Body of pancreas (tissue), 4 donors: ENCODE results near the gene ATG2A. TPM values are rescaled to one million over a fixed set of nuclear protein-coding genes. Genes with fewer than 3 reads are reported as not detected.

Experiments used
- ATAC-seq: fragments of 150-250 bp; one replicate; pipeline ENCODE4 v1.9.1; 2016
- DNase-seq, 4 donors: peaks; one replicate each; pipeline ENCODE4 v3.0.0-alpha.2; 2019
- H3K27ac ChIP-seq, 4 donors: fragments of 200-600 bp; sonication (generic); 1 replicate in 3 of 4; 2 replicates in 1 of 4; pipeline versions ENCODE4 v1.5.1 to v1.6.1; 2016 to 2019; ENCODE audit warnings: mild to moderate bottlenecking in 1 of 4, mixed read lengths in 1 of 4, moderate library complexity in 1 of 4
- H3K27me3 ChIP-seq, 2 donors: fragments of 200-600 bp; sonication (generic); one replicate each; pipeline ENCODE4 v1.6.0; 2016; ENCODE audit warnings: mild to moderate bottlenecking in 1 of 2
- H3K36me3 ChIP-seq, 2 donors: fragments of 200-600 bp; sonication (generic); replicated peaks in 1 of 2; 2 replicates each; pipeline ENCODE4 v1.5.1; 2016; ENCODE audit warnings: low read depth in 2 of 2; ENCODE audit not compliant: insufficient read depth in 1 of 2
- H3K4me1 ChIP-seq: fragments of 200-600 bp; sonication (generic); one replicate; pipeline ENCODE4 v1.6.0; 2016
- H3K4me3 ChIP-seq, 2 donors: fragments of 200-600 bp; sonication (generic); 1 replicate in 1 of 2; 2 replicates in 1 of 2; pipeline ENCODE4 v1.5.1; 2016 to 2019
- H3K9me3 ChIP-seq, 3 donors: fragments of 200-600 bp; sonication (generic); 1 replicate in 2 of 3; 2 replicates in 1 of 3; pipeline ENCODE4 v1.5.1; 2016
- CTCF ChIP-seq, 7 experiments: fragments of 450-650 bp in 4 of 7; fragments of 200-600 bp in 3 of 7; sonication (generic) in 3 of 7; IDR thresholded peaks; one replicate each; pipeline ENCODE4 v1.5.1; 2016 to 2019; ENCODE audit warnings: antibody characterized with exemption in 7 of 7
- POLR2A ChIP-seq, 3 donors: fragments of 450-650 bp; IDR thresholded peaks; one replicate each; pipeline ENCODE4 v1.6.1; 2016; ENCODE audit warnings: antibody characterized with exemption in 3 of 3, mild to moderate bottlenecking in 2 of 3
- WGBS, 2 donors: methylation state at CpG; one replicate each; pipeline ENCODE4 v1.1.5; 2017; 5-methylcytosine and 5-hydroxymethylcytosine counted together
- intact Hi-C: fragments of 100-400 bp; cut with DNase I; formaldehyde crosslinking; loops from one replicate; pipeline ENCODE4 v1.15.1; 2023
- total RNA-seq, 2 donors: library from RNA; depleted of rRNA; stranded (reverse); fragments of >200 nt; gene quantifications; one replicate each; pipeline ENCODE4 v1.1.0, GENCODE V29; 2016

ATG2A gene
- total RNA-seq, 2 donors from 2014 or later: 16.3 to 34.3 TPM

DNA sequence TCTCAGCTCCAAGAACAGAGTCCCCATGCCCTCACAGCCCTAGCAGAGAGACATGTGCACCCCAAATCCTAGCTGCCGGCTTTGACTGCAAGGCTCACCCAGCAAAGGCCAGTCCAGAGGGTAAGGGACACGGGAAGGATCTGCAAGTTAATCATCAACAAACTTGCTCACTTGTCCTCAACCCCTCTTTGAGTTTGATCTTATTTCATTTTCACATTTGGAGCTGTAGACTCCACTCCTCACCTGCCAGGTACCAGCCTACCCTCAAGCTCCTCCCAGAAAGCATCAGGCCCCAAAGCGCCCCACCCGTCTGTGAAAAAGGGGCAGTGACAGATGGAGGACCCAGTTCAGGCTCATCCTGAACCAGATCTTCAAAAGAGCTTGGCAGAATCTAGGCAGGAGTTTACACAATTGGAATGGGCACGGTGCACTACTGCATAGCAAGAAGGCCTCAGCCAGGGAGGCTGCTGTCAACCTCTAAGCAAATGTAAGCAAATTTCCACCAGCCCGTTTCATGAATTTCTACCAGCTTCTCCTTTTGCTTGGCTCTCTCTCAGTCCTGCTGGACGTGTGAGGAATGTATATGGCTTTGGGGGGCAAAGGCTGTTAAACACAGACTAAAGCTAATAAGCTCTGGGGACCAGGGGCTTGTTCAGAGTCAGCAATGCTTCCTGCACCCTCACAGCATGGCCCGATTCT is 44.1 kb downstream of the ATG2A start:
- Histone ChIP-seq H3K4me3 (no peak overlapping the region), H3K27me3 (no peaks in the 10 kb centered on the region), H3K9me3 (no peaks in the 10 kb centered on the region), H3K4me1 (peaks cover 37% of the 10 kb centered on the region), H3K36me3 (no peaks in the 10 kb centered on the region), H3K27ac (no peak overlapping the region)
- 71 to 87% methylated on average over 6 to 8 of the region's 8 CpGs for WGBS, 2 donors
- no peak for ATAC-seq
- no peak for DNase-seq
- TF ChIP-seq POLR2A (IDR thresholded peaks at IDR 0.05): no peak
- no peak for TF ChIP-seq CTCF (IDR thresholded peaks at IDR 0.05)
- intact Hi-C loops: no loop called here

- Histone ChIP-seq H3K4me1 (peaks cover 23% of the 10 kb centered on the region), H3K27ac (no peak overlapping the region), H3K4me3 (no peak overlapping the region), H3K36me3 (no peaks in the 10 kb centered on the region), H3K27me3 (no peaks in the 10 kb centered on the region), H3K9me3 (no peaks in the 10 kb centered on the region)
- intact Hi-C loops: no loop called here
- ATAC-seq (no peak), DNase-seq (no peak)
- TF ChIP-seq POLR2A (IDR thresholded peaks at IDR 0.05) (no peak), CTCF (IDR thresholded peaks at IDR 0.05) (no peak)
- WGBS, 2 donors: 72 to 84% methylated on average over 3 of the region's 3 CpGs
Observed at GRCh38 chr11:64871492-64871891, 45.5 kb downstream of the ATG2A start.

DNA sequence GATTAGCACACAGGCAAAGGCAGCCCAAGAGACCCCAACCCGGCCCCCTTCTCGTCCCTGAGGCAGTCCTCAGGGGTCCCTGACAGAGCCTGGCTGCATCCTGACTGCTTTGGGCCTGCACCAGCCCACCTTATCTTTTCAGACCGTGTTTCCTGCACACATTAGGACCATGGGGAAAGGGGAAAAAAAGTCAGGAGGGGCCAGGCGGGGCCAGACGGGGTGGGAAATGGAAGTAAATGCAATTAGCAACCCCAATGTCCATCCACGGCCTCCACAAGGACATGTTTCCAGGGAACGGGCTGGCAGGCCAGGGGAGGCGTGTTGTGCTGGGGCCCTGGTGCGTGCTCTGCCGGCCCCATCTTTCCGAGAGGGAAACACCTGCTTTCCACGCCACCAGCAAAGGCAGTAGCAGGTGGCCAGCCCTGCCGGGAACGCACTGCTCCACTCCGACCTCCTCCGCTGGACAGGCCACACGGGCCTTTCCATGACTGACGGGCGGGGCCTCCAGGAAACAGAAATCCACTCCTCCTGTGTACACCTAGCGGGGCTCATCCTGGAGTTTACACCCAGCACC is 46.0 kb downstream of the ATG2A start:
- H3K4me1 ChIP-seq: peaks cover 17% of the 10 kb centered on the region
- TF ChIP-seq POLR2A (IDR thresholded peaks at IDR 0.05): no peak
- no peak for TF ChIP-seq CTCF (IDR thresholded peaks at IDR 0.05)
- 63 to 83% methylated on average over 17 to 20 of the region's 20 CpGs for WGBS, 2 donors
- no peak overlapping the region for H3K4me3 ChIP-seq
- peak overlapping the region in 2 of 4 donors; percentile 32 to 43 for H3K27ac ChIP-seq
- no peaks in the 10 kb centered on the region for H3K36me3 ChIP-seq
- peak; percentile 38 for ATAC-seq
- no peaks in the 10 kb centered on the region for H3K27me3 ChIP-seq
- intact Hi-C loops: no loop called here
- H3K9me3 ChIP-seq: no peaks in the 10 kb centered on the region
- peak in 3 of 4 donors; percentile 38 to 48 (median 48) for DNase-seq

DNA sequence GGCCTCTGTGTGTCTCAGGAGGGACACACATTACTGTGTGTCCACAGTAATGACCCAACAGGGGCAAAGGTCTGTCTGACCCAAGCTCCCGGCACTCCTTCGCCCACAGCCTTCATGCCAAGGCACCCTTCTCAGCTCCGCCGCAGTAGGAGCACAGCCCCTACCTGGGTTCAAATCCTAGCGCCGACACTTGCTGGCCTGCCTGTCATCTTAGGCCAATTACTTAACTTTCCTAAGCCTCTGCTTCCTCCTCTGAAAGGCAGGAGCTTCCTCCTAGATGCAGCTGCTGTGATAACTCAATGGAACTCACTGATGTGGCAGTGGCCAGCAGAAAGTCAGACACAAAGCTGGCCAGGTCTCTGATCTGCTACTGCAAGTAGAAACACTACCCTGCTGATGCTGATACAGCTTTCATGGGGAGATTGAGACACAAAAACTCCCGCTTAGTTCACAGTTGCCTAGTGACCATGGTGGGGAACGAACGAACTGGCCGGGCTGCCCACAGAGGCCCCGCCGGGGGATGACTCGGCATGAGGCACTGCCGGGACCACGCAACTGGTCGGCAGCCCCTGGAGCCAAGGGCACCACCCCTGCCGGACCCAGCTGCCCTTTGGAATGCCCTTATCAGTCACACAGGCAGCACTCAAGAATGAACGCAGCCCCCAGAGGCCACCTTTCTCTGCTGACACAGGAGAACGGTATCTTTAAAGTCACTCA is 46.7 kb downstream of the ATG2A start:
- Histone ChIP-seq H3K4me1 (peaks cover 12% of the 10 kb centered on the region), H3K9me3 (no peaks in the 10 kb centered on the region), H3K36me3 (no peaks in the 10 kb centered on the region), H3K27me3 (no peaks in the 10 kb centered on the region), H3K27ac (peak overlapping the region in 2 of 4 donors; percentile 32 to 43), H3K4me3 (no peak overlapping the region)
- 50 to 70% methylated on average over 16 to 19 of the region's 19 CpGs for WGBS, 2 donors
- TF ChIP-seq POLR2A (IDR thresholded peaks at IDR 0.05) (no peak), CTCF (IDR thresholded peaks at IDR 0.05) (no peak)
- DNase-seq (peak in 1 of 4 donors; percentile 52), ATAC-seq (no peak)
- intact Hi-C loops: no loop called here
